GM19372 (cell line): ENCODE data around the gene CD82.
A peak's percentile ranks its signal among the peaks of the same experiment; 100 is the strongest.

ENCODE experiments used
- ATAC-seq: cut with Tn5 transposase; IDR thresholded peaks from one replicate; pipeline ENCODE4 v1.9.1; 2021; ENCODE audit warnings: mild to moderate bottlenecking, low read depth, moderate library complexity; ENCODE audit not compliant: unreplicated experiment

Gene CD82

DNA sequence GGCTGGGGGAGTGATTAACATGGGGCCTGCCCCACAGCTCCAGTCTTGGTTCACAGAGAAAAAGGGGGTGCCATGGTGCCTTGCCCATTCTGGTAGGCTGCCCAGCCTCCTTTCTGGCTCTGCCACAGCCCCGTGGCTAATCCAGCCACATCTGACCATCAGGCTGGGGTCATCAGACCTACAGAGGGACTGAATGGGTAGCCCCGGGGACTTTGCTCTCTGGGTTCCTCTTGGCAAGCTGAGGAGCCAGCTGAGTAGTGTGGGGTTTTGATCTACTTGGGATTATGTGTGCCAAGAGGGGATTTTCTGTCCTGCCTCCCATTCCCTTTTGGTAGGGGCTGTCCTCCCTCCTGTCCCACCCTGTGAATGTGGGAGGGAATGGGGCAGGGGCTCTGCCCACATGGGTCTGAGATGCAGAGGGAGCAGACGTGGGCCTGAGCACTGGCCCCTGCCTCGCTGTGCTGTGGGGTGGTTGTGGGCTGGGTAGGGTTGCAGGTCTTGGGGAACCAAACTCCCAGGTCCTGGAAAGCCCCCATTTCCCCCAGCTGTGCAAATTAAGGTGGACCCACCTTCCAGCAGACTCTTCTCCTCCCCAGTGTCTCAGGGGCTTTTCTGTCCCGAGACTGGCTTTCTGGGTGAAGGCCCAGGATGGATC lies 32.0 kb downstream of the CD82 start:
- ATAC-seq, result no peak

DNA sequence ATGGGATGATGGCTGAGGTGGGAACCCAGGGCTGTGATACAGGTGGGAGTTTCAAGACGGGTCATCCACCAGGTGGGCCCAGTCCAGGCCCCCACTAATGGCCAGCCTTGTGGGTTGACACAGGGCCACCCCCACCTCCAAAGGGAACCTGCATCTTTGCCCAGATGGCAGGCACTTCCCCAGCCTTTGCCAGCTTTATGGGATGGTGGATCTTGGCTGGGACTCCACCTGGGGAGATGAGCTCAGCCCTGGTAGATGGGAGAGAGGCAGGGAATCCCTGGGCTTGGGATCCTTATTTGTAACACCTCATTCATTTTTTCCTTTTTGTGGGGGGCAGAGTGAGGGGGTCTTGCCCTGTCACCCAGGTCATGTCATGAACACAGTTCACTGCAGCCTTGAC lies 33.4 kb downstream of the CD82 start:
- ATAC-seq, result no peak

DNA sequence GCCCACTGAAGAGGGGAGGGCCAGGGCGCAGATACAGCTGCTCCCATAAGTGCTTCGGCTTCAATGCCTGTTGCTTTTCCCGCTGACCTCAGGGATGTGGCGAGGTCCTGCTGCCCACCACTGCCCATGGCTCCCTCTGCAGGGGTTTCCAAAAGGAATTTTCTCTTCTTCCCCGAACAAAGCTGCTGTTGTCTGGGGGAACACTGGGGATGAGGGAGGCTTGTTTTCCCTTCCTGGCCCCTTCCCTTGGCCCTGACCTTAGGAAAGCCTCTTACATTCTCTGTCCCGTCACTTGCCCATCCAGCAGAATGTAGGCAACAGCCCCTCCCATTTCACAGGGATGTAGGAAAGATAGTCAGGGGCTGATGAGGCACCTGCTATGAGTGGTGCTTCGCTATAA lies 34.8 kb downstream of the CD82 start:
- ATAC-seq, result no peak

DNA sequence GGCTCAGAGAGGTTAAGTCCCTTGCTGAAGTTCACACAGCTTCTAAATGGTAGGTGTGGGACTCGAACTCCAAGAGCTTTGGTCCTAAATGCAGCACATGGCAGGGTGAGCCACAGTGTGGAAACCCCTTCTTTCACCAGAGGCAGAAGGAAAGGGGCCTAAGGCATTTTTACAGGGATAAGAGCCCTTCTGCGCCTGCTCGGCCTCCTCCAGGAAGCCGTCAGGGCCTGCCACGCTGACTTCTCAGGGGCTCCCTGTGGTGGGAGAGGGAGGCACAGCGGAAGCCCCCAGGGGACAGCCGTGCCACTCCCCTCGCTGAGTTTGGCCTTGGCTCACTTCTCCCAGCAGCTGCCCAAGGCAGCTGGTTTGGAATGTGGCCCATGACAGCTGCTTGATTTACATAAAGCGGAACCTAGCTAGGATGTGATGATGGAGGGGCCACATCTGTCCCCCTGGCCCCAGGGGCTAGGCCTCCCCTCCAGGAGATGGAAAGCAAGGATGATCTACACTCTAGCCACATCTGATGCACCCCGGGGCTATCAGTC lies 35.4 kb downstream of the CD82 start:
- no peak for ATAC-seq

DNA sequence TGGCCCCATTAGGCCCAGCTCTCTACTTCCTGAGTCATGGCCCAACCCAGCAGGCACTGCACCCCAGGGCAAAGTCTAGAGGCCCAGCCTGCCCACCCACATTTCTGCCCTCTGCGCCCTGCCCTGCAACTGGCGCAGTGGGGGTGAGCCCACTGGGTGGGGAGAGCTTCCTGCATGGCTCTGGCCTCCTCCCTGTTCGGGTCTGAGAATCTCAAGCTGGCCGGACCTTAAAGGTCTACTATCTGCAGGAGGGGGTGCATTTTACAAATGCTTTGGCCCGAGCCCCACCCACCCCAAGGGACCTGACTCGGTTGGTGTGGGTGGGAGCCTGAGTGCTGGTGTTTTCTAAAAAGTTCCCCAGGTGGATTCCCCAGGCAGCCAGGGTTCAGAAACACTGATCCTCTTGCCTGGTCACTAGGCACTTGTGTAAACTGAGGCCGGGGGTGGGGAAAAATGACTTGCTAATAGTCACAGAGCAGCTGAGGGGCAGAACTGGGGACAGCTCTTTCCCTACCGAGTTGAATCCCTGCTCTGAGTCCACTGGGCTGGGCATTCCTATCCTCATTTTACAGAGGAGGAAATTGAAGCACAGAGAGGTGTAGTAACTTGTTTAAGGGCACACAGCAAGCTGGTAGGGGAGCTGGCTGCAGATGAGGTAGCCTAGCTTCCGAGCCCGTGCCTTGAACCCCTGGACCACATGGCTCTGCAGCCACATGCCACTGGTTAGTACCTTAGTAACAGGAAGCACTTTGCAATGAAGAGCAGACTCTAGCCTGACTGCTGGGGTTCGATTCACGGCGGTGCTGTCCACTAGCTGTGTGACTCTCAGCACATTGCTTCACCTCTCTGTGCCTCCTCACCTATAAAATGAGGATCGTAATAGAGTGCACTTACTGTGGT lies 36.3 kb downstream of the CD82 start:
- no peak for ATAC-seq

DNA sequence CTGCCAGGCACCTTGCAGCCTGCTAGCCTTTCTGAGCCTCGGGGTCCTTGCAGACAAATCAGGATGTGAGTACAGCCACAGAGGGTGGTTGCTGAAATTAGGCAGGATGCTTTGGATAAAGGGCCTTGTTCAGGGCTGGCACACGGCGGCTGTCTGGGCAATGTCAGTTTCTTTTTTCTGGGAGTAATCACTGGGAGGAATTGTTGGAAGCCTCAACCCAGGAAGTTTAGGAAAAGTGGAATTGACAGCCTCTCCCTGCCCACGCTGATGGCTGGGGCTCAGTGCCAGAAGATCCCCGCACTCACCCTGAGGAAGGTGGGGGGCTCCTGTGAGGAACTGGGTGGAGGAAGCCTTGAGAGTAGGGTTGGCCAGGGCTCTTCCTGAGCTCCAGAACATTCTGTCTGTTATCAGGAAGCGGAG lies 37.4 kb downstream of the CD82 start:
- ATAC-seq, result no peak

DNA sequence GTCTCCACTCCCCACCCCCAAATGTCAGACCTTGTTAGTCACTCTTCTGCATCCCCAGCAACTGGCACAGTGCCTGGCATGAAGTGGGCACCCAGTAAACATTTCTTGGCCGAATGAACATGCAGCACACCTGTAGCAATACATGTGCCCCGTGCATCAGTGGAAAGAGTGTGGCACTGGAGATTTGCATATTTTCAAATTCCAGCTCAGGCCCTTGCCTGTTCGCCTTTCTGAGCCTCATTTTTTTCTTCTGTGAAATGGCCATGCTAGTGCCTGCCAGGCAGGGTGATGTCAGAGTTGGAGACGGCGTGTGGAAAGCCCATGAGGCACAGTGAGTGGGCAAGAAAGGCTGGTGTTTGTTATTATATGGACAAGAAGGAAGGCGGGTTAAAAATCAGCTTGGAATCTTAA lies 38.7 kb downstream of the CD82 start:
- ATAC-seq, result no peak

DNA sequence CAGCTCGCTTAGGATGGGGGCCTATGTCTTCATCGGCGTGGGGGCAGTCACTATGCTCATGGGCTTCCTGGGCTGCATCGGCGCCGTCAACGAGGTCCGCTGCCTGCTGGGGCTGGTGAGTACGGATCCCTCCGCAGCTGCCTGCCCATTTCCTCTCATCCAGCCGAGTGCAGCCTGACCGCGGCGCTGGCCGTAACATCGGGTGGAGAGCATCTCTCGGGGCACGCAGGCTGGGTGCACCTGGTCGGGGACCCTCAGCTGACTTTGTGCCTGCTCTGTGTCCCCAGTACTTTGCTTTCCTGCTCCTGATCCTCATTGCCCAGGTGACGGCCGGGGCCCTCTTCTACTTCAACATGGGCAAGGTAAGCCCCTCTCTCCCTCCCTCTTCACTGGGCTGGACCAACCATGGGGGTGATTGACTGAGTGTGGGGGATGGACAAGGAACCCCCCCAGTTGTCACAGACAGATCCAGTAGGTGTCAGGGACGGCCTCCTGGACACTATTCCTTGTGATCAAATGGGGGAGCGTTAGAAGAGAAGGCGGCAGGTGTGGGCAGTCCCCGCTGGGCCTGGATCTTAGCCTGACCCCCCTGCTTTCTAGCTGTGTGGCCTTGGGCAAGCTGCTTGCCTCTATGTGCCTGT lies 39.7 kb downstream of the CD82 start:
- ATAC-seq, result no peak

DNA sequence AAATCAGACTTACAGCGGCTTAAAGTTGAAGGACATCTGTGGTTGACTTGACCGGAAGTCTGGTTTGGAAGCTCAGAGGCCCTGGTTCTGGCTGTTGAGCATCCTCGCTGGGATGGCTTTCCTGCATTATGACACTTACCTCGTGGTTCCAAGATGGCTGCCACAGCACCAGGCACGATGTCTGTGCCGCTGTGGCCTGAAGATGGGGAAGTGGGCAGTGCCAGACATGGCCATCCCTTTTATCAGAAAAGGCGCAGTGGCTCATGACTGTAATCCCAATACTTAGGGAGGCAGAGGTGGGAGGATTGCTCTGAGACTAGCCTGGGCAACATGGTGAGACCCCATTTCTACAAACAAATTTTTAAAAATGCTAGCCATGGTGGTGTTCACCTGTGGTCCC lies 40.5 kb downstream of the CD82 start:
- ATAC-seq, result no peak

DNA sequence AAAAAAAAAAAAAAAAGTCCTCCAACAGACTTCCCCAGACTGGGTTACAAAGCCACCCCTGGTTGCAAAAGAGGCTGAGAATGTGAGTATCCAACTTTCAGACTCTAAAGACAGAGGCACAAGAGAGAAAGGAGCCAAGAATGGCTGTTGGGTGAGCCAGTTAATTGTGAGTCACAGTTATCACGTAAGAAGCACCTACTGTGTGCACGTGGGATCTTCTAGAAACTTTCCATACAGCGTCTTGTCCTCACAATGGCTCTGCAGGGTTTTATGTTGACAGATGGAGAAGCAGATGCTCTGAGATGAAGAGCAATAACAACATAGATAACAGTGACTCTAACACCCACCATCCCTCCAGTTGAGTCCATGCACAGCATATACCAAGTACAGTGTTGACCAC lies 41.0 kb downstream of the CD82 start:
- ATAC-seq, result no peak

DNA sequence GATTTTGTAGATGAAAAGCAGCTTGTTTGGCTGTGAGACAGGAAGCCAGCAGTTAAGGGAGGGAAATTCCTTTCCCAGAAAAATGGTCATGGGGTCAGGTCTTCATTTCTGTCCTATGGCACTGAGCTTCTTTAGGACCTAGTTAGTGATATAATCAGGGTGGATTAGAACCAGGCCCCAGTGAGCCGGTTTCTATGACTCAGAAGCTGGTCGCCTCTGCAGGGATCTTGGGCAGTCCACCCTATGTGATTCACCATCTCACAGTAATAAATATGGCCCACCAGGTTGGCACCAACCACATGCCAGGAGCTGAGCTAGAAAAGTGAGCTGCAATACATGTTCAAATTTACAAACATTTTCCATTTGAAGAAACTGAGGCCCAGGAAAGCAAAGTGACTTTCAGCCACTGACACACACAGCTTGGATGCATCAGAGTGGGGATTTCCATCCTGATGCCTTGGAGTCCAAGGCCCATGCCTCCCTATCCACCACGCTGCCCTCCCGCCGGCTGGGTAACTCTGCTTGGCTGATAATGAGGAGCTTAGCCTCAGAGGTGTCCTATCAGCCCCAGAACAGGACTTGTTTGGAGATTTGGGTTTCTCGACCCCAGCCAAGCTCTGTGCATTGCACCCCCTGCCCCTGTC lies 42.0 kb downstream of the CD82 start:
- no peak for ATAC-seq

DNA sequence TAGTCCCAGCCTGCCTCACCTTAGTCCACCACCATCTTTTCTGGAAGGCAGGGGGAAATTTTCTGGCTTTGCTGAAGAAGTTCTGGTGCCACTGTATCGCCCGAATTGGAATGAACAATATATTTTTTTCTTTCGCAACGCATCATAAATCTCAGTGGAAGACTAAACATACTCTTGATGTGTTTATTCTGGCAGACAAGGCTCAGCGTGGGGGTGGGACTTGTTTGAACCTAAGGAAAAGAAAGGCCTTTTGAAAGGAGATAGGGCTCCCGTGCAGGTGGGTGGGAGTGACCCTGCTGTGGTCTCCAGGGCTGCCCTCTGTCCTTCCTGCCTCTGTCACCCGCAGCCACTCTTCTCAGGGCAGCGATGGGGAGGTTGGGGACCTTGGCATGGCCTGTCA lies 42.5 kb downstream of the CD82 start:
- ATAC-seq, result no peak

DNA sequence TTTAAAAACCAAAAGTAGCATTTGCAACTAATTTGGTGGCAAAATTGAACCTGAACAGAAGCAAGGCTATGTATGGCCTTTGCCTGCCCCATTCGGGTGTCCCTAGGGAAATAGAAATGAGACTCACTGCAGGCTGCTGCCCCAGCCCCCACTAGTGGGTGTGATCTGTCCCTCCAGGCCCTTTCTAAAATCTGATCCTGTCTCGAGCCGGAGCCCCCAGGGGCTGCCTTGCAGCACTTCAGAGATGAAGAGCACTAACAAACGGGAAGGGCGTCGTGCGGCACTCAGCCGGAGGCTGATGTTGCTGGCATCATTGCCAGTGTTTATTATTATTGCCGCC lies 43.2 kb downstream of the CD82 start:
- ATAC-seq, result no peak

DNA sequence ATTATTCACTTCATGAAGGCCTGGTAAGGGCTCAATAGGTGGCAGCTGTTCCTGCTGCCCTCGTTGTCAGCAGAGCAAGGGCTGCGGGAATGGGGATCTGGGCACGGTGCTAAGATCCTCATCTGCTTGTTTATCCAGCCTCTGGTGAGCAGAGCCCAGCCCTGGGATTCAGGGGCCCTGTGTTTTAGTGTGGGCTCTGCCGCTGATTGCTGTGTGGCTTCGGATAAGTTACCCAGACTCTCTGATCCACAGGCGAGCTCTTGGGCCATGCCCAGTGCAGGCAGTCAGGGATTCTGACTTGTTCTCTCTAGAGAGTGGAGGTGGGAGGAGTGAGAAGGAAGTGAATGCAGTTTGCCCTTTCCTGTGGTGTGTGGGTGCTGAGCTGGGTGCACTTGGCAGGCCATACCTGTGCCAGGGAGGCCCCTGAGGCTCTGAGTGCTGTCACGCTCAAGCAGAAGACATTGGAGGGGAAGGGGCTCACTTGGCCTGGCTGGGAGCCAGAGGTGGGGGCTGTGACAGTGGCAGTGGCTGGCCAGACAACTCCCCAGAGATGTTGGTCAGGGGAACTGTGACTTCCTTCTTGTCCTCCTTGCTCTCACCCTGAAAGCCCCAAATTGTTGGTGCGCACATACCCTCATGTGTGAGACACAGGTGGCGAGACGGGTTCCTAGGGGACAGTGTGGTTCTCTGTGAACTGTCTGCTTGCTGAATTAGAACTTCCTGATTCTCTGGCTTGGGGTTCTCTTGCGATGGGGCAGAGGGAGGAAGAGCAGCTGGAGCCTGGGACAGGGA lies 43.7 kb downstream of the CD82 start:
- peak; percentile 67 for ATAC-seq

DNA sequence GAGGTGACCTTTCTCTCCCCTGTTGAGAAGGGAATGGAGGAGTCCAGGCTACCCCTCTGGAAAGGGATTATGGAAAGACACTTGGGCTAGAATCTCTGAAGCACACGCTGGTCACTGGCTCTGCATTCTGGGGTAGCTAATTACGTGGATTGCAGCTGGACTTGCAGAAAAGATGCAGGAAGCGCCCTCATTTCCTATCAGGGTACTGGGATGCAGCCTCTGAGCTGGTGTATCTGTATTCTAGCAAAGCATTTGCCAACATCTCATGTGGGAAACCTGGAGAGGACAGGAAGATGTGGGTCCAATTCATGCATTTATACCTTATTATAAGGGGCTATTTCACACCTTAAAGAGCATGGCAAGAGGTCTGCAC lies 44.3 kb downstream of the CD82 start:
- no peak for ATAC-seq

DNA sequence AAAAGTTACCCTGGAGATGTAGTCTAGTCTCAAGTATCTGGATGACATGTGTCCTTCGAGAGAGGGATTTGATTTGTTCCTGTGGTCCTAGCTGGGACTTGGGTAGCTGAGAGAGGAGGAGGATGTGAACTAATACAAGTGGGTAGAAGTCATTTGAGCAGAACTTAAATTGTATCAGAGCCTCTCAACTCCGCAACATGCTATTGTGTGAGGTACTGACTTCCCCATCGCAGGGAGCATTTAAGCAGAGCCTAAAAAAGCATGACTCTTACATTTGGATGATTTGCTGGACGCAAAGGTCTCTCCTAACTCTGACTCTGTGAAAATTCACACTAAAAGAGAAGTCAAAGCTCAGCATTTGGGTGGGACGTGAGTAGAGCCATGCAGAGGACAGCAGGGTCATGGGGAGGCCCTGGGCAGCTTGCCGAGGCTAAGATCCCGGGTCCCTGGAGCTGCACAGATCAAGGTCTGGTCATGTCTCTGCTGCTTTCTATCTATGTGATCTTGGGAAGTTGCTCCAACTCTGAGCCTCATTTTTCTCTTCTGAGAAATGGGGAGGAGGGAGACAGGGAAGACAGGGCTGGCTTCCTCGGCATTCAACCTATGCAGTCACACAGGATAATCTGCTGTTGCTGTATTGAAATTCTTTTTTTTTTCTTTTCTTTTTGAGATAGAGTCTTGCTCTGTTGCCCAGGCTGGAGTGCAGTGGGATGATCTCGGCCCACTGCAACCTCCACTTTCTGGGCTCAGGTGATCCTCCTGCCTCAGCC lies 44.9 kb downstream of the CD82 start:
- ATAC-seq, result no peak

DNA sequence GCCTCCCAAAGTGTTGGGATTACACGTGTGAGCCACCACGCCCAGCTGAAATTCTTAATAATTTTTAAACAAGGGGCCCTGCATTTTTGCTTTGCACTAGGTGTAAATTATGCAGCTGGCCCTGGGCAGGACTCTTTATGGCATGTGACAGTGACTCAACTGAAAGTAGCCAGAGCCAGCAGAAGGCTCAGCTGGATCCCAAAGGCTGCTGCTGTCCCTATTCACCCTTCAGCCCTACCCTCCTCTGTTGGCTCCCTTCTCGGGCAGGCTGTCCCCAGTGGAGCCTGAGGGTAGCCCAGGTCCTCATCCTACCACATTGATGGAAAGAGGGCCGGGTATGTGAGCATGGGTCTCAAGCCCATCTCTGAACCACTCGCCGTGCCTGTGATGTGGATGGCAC lies 45.6 kb downstream of the CD82 start:
- no peak for ATAC-seq

DNA sequence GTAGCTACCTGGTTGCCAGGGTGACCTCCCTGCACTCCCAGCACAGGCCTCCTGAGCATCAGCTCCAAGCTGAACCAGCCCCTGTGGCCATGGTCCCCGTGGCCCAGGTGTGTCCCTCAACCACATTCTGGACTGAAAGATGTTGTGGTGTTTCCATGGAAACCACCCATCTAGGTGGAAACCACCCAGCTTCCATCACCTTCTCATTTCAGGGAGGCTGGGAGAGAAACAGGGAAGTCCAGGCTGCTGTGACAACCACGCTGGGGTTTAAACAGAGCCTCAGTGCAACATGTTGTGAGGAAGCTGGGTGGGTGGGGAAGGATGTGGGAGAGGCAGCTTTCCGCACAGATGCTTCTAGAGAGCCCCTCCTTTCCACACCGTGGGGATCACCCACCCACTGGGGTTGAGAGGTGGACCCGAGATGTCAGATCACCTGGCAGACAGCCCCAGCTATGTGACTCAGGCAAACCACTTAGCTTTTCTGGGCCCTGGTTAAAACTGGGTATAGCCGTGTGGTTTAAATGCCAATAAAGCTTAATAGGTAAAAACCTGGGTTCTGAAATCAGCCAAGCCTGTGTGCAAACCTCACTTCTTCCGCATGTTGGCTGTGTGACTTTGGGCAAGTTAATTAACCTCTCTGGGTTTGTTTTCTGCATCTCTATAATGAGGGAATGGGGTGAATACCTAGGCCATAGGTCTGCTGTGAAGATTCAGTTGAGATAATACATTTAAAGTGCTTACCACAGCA lies 46.4 kb downstream of the CD82 start:
- ATAC-seq, result peak; percentile 40

DNA sequence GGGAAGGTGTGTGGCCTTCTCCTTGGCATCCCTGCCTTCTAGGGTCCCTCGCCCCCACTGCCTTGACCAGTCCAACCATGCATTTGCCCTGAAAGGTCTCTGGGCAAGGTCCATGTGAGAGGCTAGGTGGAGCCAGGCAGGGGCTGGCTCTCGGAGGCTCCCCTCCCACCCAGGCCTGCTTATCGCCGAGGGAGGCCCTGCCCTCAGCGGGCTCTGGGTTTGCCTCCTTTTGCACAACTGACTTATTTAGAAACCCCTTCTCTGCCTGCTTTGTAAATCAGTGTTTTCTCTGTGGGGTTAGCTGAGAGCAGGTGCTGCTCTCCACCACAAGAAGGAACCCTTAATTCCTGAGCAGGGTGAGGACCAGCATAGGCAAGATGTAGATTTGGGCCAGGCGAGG lies 47.7 kb downstream of the CD82 start:
- no peak for ATAC-seq
